Neural progenitor cell (in vitro differentiated cells): ENCODE measurements around the gene ACAN. TPM values are rescaled to one million over a fixed set of nuclear protein-coding genes. Genes with fewer than 3 reads are reported as not detected.

ENCODE experiments used
- DNase-seq: peaks from one replicate; pipeline ENCODE4 v3.0.0-alpha.2; 2016; ENCODE audit warnings: low spot score
- H2AFZ ChIP-seq: fragments of 200-600 bp; sonication (generic); replicated peaks from 2 replicates; pipeline ENCODE4 v1.6.1; 2016; ENCODE audit warnings: antibody characterized with exemption
- H3F3A ChIP-seq: fragments of 200-600 bp; sonication (generic); 2 replicates; pipeline ENCODE4 v1.6.1; 2016; ENCODE audit warnings: antibody characterized with exemption, low read depth
- H3K27ac ChIP-seq: fragments of 200-600 bp; sonication (generic); 2 replicates; pipeline ENCODE4 v1.5.1; 2016; ENCODE audit warnings: mild to moderate bottlenecking
- H3K27me3 ChIP-seq: fragments of 200-600 bp; sonication (generic); 2 replicates; pipeline ENCODE4 v1.6.1; 2016; ENCODE audit warnings: mild to moderate bottlenecking, moderate library complexity
- H3K36me3 ChIP-seq: fragments of 200-600 bp; sonication (generic); 2 replicates; pipeline ENCODE4 v1.5.1; 2016
- H3K4me1 ChIP-seq: fragments of 200-600 bp; sonication (generic); 2 replicates; pipeline ENCODE4 v1.6.1; 2016; ENCODE audit warnings: mixed run types
- H3K4me2 ChIP-seq: fragments of 200-600 bp; sonication (generic); 2 replicates; pipeline ENCODE4 v1.6.1; 2016
- H3K4me3 ChIP-seq: fragments of 200-600 bp; sonication (generic); 2 replicates; pipeline ENCODE4 v1.5.1; 2016
- H3K79me2 ChIP-seq: fragments of 200-600 bp; sonication (generic); 2 replicates; pipeline ENCODE4 v1.6.1; 2016; ENCODE audit warnings: low read depth
- H3K9ac ChIP-seq: fragments of 200-600 bp; sonication (generic); 2 replicates; pipeline ENCODE4 v1.6.1; 2016
- H3K9me3 ChIP-seq: fragments of 200-600 bp; sonication (generic); 2 replicates; pipeline ENCODE4 v1.5.1; 2016; ENCODE audit warnings: low read depth
- H4K20me1 ChIP-seq: fragments of 200-600 bp; sonication (generic); 2 replicates; pipeline ENCODE4 v1.6.1; 2016; ENCODE audit warnings: low read depth
- H3K27ac Mint-ChIP-seq: 3 replicates; pipeline ENCODE4 v1.8.0; 2021; ENCODE audit warnings: mixed read lengths
- H3K27me3 Mint-ChIP-seq: 2 replicates; pipeline ENCODE4 v1.8.0; 2022; ENCODE audit warnings: low read depth, mild to moderate bottlenecking, inconsistent platforms, moderate library complexity, mixed read lengths; ENCODE audit not compliant: insufficient read depth
- H3K36me3 Mint-ChIP-seq: 3 replicates; pipeline ENCODE4 v1.8.0; 2021; ENCODE audit warnings: mixed read lengths
- H3K4me1 Mint-ChIP-seq: 3 replicates; pipeline ENCODE4 v1.8.0; 2021; ENCODE audit warnings: mixed read lengths
- H3K4me3 Mint-ChIP-seq: 3 replicates; pipeline ENCODE4 v1.8.0; 2021; ENCODE audit warnings: mild to moderate bottlenecking, moderate library complexity, mixed read lengths
- H3K9me3 Mint-ChIP-seq: 3 replicates; pipeline ENCODE4 v1.8.0; 2020; ENCODE audit warnings: mixed read lengths
- CTCF ChIP-seq: fragments of 200-600 bp; sonication (generic); IDR thresholded peaks from 2 replicates; pipeline ENCODE4 v1.5.1; 2017; ENCODE audit warnings: antibody characterized with exemption, mild to moderate bottlenecking
- EZH2 ChIP-seq: fragments of 200-600 bp; sonication (generic); IDR thresholded peaks from 2 replicates; pipeline ENCODE4 v1.6.1; 2017; ENCODE audit warnings: antibody characterized with exemption, mild to moderate bottlenecking, moderate library complexity
- EZH2phosphoT487 ChIP-seq: fragments of 200-600 bp; sonication (generic); IDR thresholded peaks from 2 replicates; pipeline ENCODE4 v1.6.1; 2017; ENCODE audit warnings: antibody characterized with exemption
- total RNA-seq: library from RNA; depleted of rRNA; stranded (reverse); fragments of >200 nt; gene quantifications from 2 replicates; pipeline ENCODE4 v1.2.3, GENCODE V29; 2015; ENCODE audit warnings: low replicate concordance

The ACAN gene
- total RNA-seq, 1 donor from 2014 or later, result 0.06 TPM

- H3K27me3 Mint-ChIP-seq, result peaks cover 6% of the 10 kb centered on the region
These were observed 83.9 kb downstream of the ACAN start for GRCh38 chr15:88887068-88887580.

GRCh38 chr15:88888719-88889118 is 85.5 kb downstream of the ACAN start:
- no peak overlapping the region for H3K4me3 Mint-ChIP-seq
- H3K36me3 Mint-ChIP-seq, result no peaks in the 10 kb centered on the region
- Histone ChIP-seq H3K27me3 (no peaks in the 10 kb centered on the region), H2AFZ (no peak overlapping the region), H3K9me3 (no peaks in the 10 kb centered on the region), H3K79me2 (no peaks in the 10 kb centered on the region), H3K4me3 (no peak overlapping the region), H3K27ac (no peak overlapping the region), H4K20me1 (no peaks in the 10 kb centered on the region), H3F3A (no peaks in the 10 kb centered on the region), H3K9ac (no peak overlapping the region), H3K4me1 (peaks cover 3% of the 10 kb centered on the region), H3K36me3 (no peaks in the 10 kb centered on the region), H3K4me2 (no peak overlapping the region)
- H3K4me1 Mint-ChIP-seq, result peaks cover 7% of the 10 kb centered on the region
- no peak overlapping the region for H3K27ac Mint-ChIP-seq
- no peak for DNase-seq
- TF ChIP-seq EZH2 (no peak), EZH2phosphoT487 (no peak), CTCF (no peak)
- no peaks in the 10 kb centered on the region for H3K9me3 Mint-ChIP-seq
- peaks cover 9% of the 10 kb centered on the region for H3K27me3 Mint-ChIP-seq

More at GRCh38 chr15:88887068-88887580, 83.9 kb downstream of the ACAN start:
- Histone ChIP-seq H2AFZ (no peak overlapping the region), H3K4me1 (peaks cover 3% of the 10 kb centered on the region), H3F3A (no peaks in the 10 kb centered on the region), H4K20me1 (no peaks in the 10 kb centered on the region), H3K9me3 (no peaks in the 10 kb centered on the region), H3K9ac (no peak overlapping the region), H3K79me2 (no peaks in the 10 kb centered on the region), H3K27me3 (no peaks in the 10 kb centered on the region), H3K4me3 (no peak overlapping the region), H3K4me2 (no peak overlapping the region), H3K27ac (no peak overlapping the region), H3K36me3 (no peaks in the 10 kb centered on the region)
- Mint-ChIP-seq H3K4me3 (no peak overlapping the region), H3K27ac (no peak overlapping the region), H3K4me1 (peaks cover 5% of the 10 kb centered on the region), H3K36me3 (no peaks in the 10 kb centered on the region), H3K9me3 (no peaks in the 10 kb centered on the region)
- no peak for TF ChIP-seq EZH2
- TF ChIP-seq CTCF, result no peak
- TF ChIP-seq EZH2phosphoT487, result no peak
- no peak for DNase-seq

GRCh38 chr15:88890495-88890894 is 87.3 kb downstream of the ACAN start:
- no peak overlapping the region for H3K4me3 ChIP-seq

More at GRCh38 chr15:88890495-88890894, 87.3 kb downstream of the ACAN start:
- Mint-ChIP-seq H3K4me1 (peaks cover 6% of the 10 kb centered on the region), H3K9me3 (no peaks in the 10 kb centered on the region), H3K27me3 (peaks cover 19% of the 10 kb centered on the region), H3K27ac (no peak overlapping the region), H3K4me3 (no peak overlapping the region), H3K36me3 (no peaks in the 10 kb centered on the region)
- Histone ChIP-seq H2AFZ (no peak overlapping the region), H3K4me1 (peaks cover 4% of the 10 kb centered on the region), H3K9ac (no peak overlapping the region), H3F3A (peaks cover 3% of the 10 kb centered on the region), H3K36me3 (no peaks in the 10 kb centered on the region), H4K20me1 (no peaks in the 10 kb centered on the region), H3K79me2 (no peaks in the 10 kb centered on the region), H3K9me3 (no peaks in the 10 kb centered on the region), H3K27ac (no peak overlapping the region), H3K27me3 (peaks cover 15% of the 10 kb centered on the region), H3K4me2 (no peak overlapping the region)
- TF ChIP-seq EZH2phosphoT487, result no peak
- no peak for TF ChIP-seq CTCF
- TF ChIP-seq EZH2, result no peak
- no peak for DNase-seq
